K562 (cell line): ENCODE data around the gene AP1AR. TPM values are rescaled to one million over a fixed set of nuclear protein-coding genes. Genes with fewer than 3 reads are reported as not detected.

Experiments
- BCOR ChIP-seq: fragments of 450-650 bp; IDR thresholded peaks from 2 replicates; pipeline ENCODE4 v1.6.1; 2016
- EGR1 ChIP-seq: fragments of 450-650 bp; conservative IDR thresholded peaks from 2 replicates; pipeline ENCODE4 v1.6.1; 2017; ENCODE audit warnings: mild to moderate bottlenecking
- FOXA3 ChIP-seq, 2 experiments: fragments of 450-650 bp in 1 of 2; sonication (generic) in 1 of 2; formaldehyde crosslinking; IDR thresholded peaks in 1 of 2; conservative IDR thresholded peaks in 1 of 2; 2 replicates each; pipeline versions ENCODE4 v1.4.0 to v1.8.0; 2020 to 2022; ENCODE audit warnings: mild to moderate bottlenecking in 2 of 2, missing genetic modification reagents in 1 of 2
- GATAD2B ChIP-seq: fragments of 450-650 bp; IDR thresholded peaks from 2 replicates; pipeline ENCODE4 v1.6.1; 2017; ENCODE audit warnings: mild to moderate bottlenecking, borderline replicate concordance
- NFIC ChIP-seq: fragments of 450-650 bp; IDR thresholded peaks from 2 replicates; pipeline ENCODE4 v1.6.1; 2017; ENCODE audit warnings: mild to moderate bottlenecking, inconsistent platforms
- NR2C2 ChIP-seq, 2 experiments: fragments of 200-800 bp in 1 of 2; sonication (Bioruptor generic) in 1 of 2; sonication (generic) in 1 of 2; formaldehyde crosslinking in 1 of 2; IDR thresholded peaks; 2 replicates each; pipeline versions ENCODE4 v1.6.1 to v1.8.0; 2016 to 2022; ENCODE audit warnings: mild to moderate bottlenecking in 1 of 2, missing compliant biosample characterization in 1 of 2, missing genetic modification characterization in 1 of 2, missing genetic modification reagents in 1 of 2
- SAP30 ChIP-seq: fragments of 200-600 bp; sonication (generic); IDR thresholded peaks from 2 replicates; pipeline ENCODE4 v1.6.1; 2012; ENCODE audit warnings: borderline replicate concordance, low read depth, mild to moderate bottlenecking, moderate library complexity, low read length, control low read depth, inconsistent platforms; ENCODE audit not compliant: insufficient read depth, poor library complexity, severe bottlenecking
- SMAD2 ChIP-seq: fragments of 150-350 bp; IDR thresholded peaks from 2 replicates; pipeline ENCODE4 v1.6.1; 2014; ENCODE audit warnings: low read depth, mild to moderate bottlenecking, low read length
- SNRNP70 ChIP-seq: fragments of 200-400 bp; formaldehyde crosslinking; optimal IDR thresholded peaks from 2 replicates; pipeline ENCODE3; 2017; ENCODE audit warnings: low read depth, low read length
- TFAM ChIP-seq: fragments of 250-450 bp; sonication (Bioruptor Pico); conservative IDR thresholded peaks from 2 replicates; pipeline ENCODE4 v1.5.0; 2021; ENCODE audit warnings: mild to moderate bottlenecking, moderate library complexity
- U2AF1 ChIP-seq: fragments of 200-400 bp; formaldehyde crosslinking; optimal IDR thresholded peaks from 2 replicates; pipeline ENCODE3; 2017; ENCODE audit warnings: mild to moderate bottlenecking, low read depth, low read length, moderate library complexity
- ZNF232 ChIP-seq: sonication (generic); formaldehyde crosslinking; IDR thresholded peaks from 2 replicates; pipeline ENCODE4 v1.8.0; 2022; ENCODE audit warnings: mild to moderate bottlenecking, missing genetic modification reagents
- polyA plus RNA-seq, 8 experiments: library from polyadenylated mRNA; depleted of rRNA in 4 of 8; stranded (reverse) in 5 of 8; unstranded in 3 of 8; fragments of >200 nt; fragmentation: Nextera tagmentation in 2 of 8; fragmentation: Illumina TruSeq in 1 of 8; extraction: Ambion mirVana in 2 of 8; extraction: Trizol in 1 of 8; gene quantifications; 2 replicates each; pipeline versions ENCODE4 v1.2.1 to v1.2.3, GENCODE V29; 2011 to 2014; ENCODE audit warnings: inconsistent platforms in 1 of 8, missing spikeins in 1 of 8
- total RNA-seq, 7 experiments: library from RNA; depleted of rRNA in 6 of 7; stranded (reverse); fragments of >200 nt in 6 of 7; fragmentation: Illumina TruSeq in 2 of 7; extraction: Trizol in 2 of 7; gene quantifications; 2 replicates each; pipeline versions ENCODE4 v1.2.1 to v1.2.3, GENCODE V29; 2011 to 2021; ENCODE audit warnings: low replicate concordance in 1 of 7
- TF ChIP-seq, protein P1 (sequence below): fragments of 200-600 bp; sonication (generic); IDR thresholded peaks from one replicate; pipeline ENCODE4 v1.6.1; 2012; ENCODE audit warnings: mild to moderate bottlenecking, low read depth, low read length, inconsistent platforms

AP1AR gene
- total and polyA plus RNA-seq, 9 of the 15 experiments (the other 6 are each of a cell fraction or from before 2014, with no cell fraction given) = 2.6 to 20.7 (median 12.2) TPM

- TF ChIP-seq, protein P1, sequence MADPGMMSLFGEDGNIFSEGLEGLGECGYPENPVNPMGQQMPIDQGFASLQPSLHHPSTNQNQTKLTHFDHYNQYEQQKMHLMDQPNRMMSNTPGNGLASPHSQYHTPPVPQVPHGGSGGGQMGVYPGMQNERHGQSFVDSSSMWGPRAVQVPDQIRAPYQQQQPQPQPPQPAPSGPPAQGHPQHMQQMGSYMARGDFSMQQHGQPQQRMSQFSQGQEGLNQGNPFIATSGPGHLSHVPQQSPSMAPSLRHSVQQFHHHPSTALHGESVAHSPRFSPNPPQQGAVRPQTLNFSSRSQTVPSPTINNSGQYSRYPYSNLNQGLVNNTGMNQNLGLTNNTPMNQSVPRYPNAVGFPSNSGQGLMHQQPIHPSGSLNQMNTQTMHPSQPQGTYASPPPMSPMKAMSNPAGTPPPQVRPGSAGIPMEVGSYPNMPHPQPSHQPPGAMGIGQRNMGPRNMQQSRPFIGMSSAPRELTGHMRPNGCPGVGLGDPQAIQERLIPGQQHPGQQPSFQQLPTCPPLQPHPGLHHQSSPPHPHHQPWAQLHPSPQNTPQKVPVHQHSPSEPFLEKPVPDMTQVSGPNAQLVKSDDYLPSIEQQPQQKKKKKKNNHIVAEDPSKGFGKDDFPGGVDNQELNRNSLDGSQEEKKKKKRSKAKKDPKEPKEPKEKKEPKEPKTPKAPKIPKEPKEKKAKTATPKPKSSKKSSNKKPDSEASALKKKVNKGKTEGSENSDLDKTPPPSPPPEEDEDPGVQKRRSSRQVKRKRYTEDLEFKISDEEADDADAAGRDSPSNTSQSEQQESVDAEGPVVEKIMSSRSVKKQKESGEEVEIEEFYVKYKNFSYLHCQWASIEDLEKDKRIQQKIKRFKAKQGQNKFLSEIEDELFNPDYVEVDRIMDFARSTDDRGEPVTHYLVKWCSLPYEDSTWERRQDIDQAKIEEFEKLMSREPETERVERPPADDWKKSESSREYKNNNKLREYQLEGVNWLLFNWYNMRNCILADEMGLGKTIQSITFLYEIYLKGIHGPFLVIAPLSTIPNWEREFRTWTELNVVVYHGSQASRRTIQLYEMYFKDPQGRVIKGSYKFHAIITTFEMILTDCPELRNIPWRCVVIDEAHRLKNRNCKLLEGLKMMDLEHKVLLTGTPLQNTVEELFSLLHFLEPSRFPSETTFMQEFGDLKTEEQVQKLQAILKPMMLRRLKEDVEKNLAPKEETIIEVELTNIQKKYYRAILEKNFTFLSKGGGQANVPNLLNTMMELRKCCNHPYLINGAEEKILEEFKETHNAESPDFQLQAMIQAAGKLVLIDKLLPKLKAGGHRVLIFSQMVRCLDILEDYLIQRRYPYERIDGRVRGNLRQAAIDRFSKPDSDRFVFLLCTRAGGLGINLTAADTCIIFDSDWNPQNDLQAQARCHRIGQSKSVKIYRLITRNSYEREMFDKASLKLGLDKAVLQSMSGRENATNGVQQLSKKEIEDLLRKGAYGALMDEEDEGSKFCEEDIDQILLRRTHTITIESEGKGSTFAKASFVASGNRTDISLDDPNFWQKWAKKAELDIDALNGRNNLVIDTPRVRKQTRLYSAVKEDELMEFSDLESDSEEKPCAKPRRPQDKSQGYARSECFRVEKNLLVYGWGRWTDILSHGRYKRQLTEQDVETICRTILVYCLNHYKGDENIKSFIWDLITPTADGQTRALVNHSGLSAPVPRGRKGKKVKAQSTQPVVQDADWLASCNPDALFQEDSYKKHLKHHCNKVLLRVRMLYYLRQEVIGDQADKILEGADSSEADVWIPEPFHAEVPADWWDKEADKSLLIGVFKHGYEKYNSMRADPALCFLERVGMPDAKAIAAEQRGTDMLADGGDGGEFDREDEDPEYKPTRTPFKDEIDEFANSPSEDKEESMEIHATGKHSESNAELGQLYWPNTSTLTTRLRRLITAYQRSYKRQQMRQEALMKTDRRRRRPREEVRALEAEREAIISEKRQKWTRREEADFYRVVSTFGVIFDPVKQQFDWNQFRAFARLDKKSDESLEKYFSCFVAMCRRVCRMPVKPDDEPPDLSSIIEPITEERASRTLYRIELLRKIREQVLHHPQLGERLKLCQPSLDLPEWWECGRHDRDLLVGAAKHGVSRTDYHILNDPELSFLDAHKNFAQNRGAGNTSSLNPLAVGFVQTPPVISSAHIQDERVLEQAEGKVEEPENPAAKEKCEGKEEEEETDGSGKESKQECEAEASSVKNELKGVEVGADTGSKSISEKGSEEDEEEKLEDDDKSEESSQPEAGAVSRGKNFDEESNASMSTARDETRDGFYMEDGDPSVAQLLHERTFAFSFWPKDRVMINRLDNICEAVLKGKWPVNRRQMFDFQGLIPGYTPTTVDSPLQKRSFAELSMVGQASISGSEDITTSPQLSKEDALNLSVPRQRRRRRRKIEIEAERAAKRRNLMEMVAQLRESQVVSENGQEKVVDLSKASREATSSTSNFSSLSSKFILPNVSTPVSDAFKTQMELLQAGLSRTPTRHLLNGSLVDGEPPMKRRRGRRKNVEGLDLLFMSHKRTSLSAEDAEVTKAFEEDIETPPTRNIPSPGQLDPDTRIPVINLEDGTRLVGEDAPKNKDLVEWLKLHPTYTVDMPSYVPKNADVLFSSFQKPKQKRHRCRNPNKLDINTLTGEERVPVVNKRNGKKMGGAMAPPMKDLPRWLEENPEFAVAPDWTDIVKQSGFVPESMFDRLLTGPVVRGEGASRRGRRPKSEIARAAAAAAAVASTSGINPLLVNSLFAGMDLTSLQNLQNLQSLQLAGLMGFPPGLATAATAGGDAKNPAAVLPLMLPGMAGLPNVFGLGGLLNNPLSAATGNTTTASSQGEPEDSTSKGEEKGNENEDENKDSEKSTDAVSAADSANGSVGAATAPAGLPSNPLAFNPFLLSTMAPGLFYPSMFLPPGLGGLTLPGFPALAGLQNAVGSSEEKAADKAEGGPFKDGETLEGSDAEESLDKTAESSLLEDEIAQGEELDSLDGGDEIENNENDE = no peak
- no peak for TF ChIP-seq FOXA3 (CRISPR knock-in tag; conservative IDR thresholded peaks at IDR 0.05 in 1 of 2, IDR thresholded peaks at IDR 0.05 in 1 of 2)
- TF ChIP-seq NFIC = no peak
- TF ChIP-seq BCOR = no peak
- TF ChIP-seq ZNF232 = no peak
- TF ChIP-seq NR2C2 (CRISPR knock-in tag; IDR thresholded peaks at IDR 0.05) = no peak
- peak; percentile 69; the same call in 1 of the 2 replicates for TF ChIP-seq NR2C2 (tag; IDR thresholded peaks at IDR 0.05)
- TF ChIP-seq SAP30 = no peak
- no peak for TF ChIP-seq TFAM (CRISPR knock-in tag)
- TF ChIP-seq SNRNP70 = no peak
- no peak for TF ChIP-seq GATAD2B
- TF ChIP-seq SMAD2 = no peak
- no peak for TF ChIP-seq U2AF1
- no peak for TF ChIP-seq EGR1
These were observed 65.6 kb downstream of the AP1AR start, which contains the start of gene ALPK1 (continued) for GRCh38 chr4:112296949-112297880.
